Measurements from ENCODE around the gene KYNU.

- TF ChIP-seq POLR2A (IDR thresholded peaks at IDR 0.05; ENCODE audit: low read length), result no peak
- TF ChIP-seq GATA1 (IDR thresholded peaks at IDR 0.05; ENCODE audit: low read depth, low read length), result no peak
Measured at GRCh38 chr2:142965443-142965842, 88.0 kb downstream of the KYNU start.
